GM12878 (cell line): Measurements from ENCODE around the gene CENPX. TPM values are rescaled to one million over a fixed set of nuclear protein-coding genes. Genes with fewer than 3 reads are reported as not detected.

Experiments used
- ATAC-seq: fragments of 200-7000 bp; cut with Tn5 transposase; 3 replicates; pipeline ENCODE4 v1.9.1; 2020; ENCODE audit warnings: mild to moderate bottlenecking, moderate library complexity
- BruUV-seq: library from RNA; stranded (reverse); fragments of 400-500 nt; replicated peaks from 2 replicates; lab custom pipeline; 2021; lab: Mats Ljungman, UMichigan
- CTCF ChIA-PET: fragments of 300-600 bp; sonication (Branson Sonifier 250); formaldehyde crosslinking; extraction: SDS; loops from one replicate; lab custom pipeline; 2021; ENCODE audit warnings: inconsistent platforms; lab: Yijun Ruan, JAX
- POLR2A ChIA-PET: fragments of 350-600 bp; formaldehyde crosslinking; extraction: SDS; loops from one replicate; lab custom pipeline; 2021; ENCODE audit warnings: inconsistent platforms; lab: Charles Lee
- RAD21 ChIA-PET: fragments of 300-600 bp; sonication (Branson Sonifier 250); formaldehyde crosslinking; loops from one replicate; lab custom pipeline; 2023; ENCODE audit warnings: antibody characterized with exemption; ENCODE audit not compliant: unreplicated experiment; lab: Charles Lee
- SMC1A ChIA-PET: fragments of 300-600 bp; sonication (Branson Sonifier 250); formaldehyde crosslinking; loops from one replicate; lab custom pipeline; 2023; ENCODE audit not compliant: unreplicated experiment, uncharacterized antibody; lab: Charles Lee
- DNase-seq: peaks from one replicate; pipeline ENCODE4 v3.0.0-alpha.2; 2011; ENCODE audit warnings: low read depth, low spot score
- FAIRE-seq: peaks from 3 replicates; lab custom pipeline; 2011; peaks lifted over from hg19 to GRCh38; lab: Jason Lieb, UNC
- H2AFZ ChIP-seq: 2 replicates; pipeline ENCODE4 v1.6.0; 2011; ENCODE audit warnings: low read depth, low read length, control low read depth; ENCODE audit not compliant: control insufficient read depth
- H3K27ac ChIP-seq: 2 replicates; pipeline ENCODE4 v1.5.1; 2011; ENCODE audit warnings: control low read depth; ENCODE audit not compliant: control insufficient read depth, insufficient read depth
- H3K27me3 ChIP-seq, 2 experiments: replicated peaks in 1 of 2; 2 replicates each; pipeline versions ENCODE4 v1.6.0 to v1.6.1; 2011; ENCODE audit warnings: low read length in 1 of 2; ENCODE audit not compliant: control insufficient read depth in 2 of 2, insufficient read depth in 2 of 2
- H3K36me3 ChIP-seq, 2 experiments: 2 replicates each; pipeline ENCODE4 v1.5.1; 2011; ENCODE audit warnings: low read length in 1 of 2; ENCODE audit not compliant: control insufficient read depth in 2 of 2, insufficient read depth in 2 of 2
- H3K4me1 ChIP-seq: 2 replicates; pipeline ENCODE4 v1.6.1; 2011; ENCODE audit warnings: mild to moderate bottlenecking, low read length, moderate library complexity, mixed read lengths; ENCODE audit not compliant: control insufficient read depth, insufficient read depth
- H3K4me2 ChIP-seq: 2 replicates; pipeline ENCODE4 v1.6.0; 2011; ENCODE audit warnings: control low read depth; ENCODE audit not compliant: control insufficient read depth, insufficient read depth
- H3K4me3 ChIP-seq: fragments of 200-600 bp; sonication (generic); 2 replicates; pipeline ENCODE4 v1.5.1; 2016
- H3K79me2 ChIP-seq: 2 replicates; pipeline ENCODE4 v1.6.0; 2011; ENCODE audit warnings: low read length; ENCODE audit not compliant: control insufficient read depth, insufficient read depth
- H3K9ac ChIP-seq: 2 replicates; pipeline ENCODE4 v1.8.0; 2011; ENCODE audit warnings: low read length, control low read depth, mixed read lengths; ENCODE audit not compliant: control insufficient read depth, insufficient read depth
- H3K9me3 ChIP-seq: replicated peaks from 3 replicates; pipeline ENCODE4 v1.5.1; 2011; ENCODE audit warnings: mild to moderate bottlenecking, low read length; ENCODE audit not compliant: control insufficient read depth, insufficient read depth
- H4K20me1 ChIP-seq: 2 replicates; pipeline ENCODE4 v1.6.0; 2011; ENCODE audit not compliant: control insufficient read depth, insufficient read depth
- CBX3 ChIP-seq: fragments of 200-600 bp; sonication (generic); IDR thresholded peaks from 2 replicates; pipeline ENCODE4 v1.6.1; 2016; ENCODE audit warnings: low read depth, borderline replicate concordance
- FOS ChIP-seq: IDR thresholded peaks from 3 replicates; pipeline ENCODE4 v1.6.1; 2011; ENCODE audit warnings: borderline replicate concordance; ENCODE audit not compliant: insufficient read length; ENCODE audit errors: extremely low read depth
- FOXK2 ChIP-seq: fragments of 450-650 bp; IDR thresholded peaks from 2 replicates; pipeline ENCODE4 v1.6.1; 2017; ENCODE audit warnings: mild to moderate bottlenecking, moderate library complexity
- MEF2A ChIP-seq: IDR thresholded peaks from 2 replicates; pipeline ENCODE4 v1.6.1; 2011; ENCODE audit warnings: low read depth, mild to moderate bottlenecking, low read length, moderate library complexity; ENCODE audit not compliant: insufficient read depth
- POLR2A ChIP-seq: IDR thresholded peaks from 2 replicates; pipeline ENCODE4 v1.6.1; 2011; ENCODE audit warnings: low read depth, mild to moderate bottlenecking, low read length
- POLR2AphosphoS2 ChIP-seq: IDR thresholded peaks from 2 replicates; pipeline ENCODE4 v1.6.1; 2011; ENCODE audit warnings: low read depth, mild to moderate bottlenecking, low read length, improper control_type of control experiment, moderate library complexity
- SKIL ChIP-seq: fragments of 450-650 bp; IDR thresholded peaks from 2 replicates; pipeline ENCODE4 v1.6.1; 2017; ENCODE audit warnings: mild to moderate bottlenecking, low read depth, inconsistent platforms; ENCODE audit not compliant: poor library complexity, severe bottlenecking
- ZNF217 ChIP-seq: fragments of 450-650 bp; IDR thresholded peaks from 2 replicates; pipeline ENCODE4 v1.6.1; 2017; ENCODE audit warnings: antibody characterized with exemption, mild to moderate bottlenecking
- ZNF274 ChIP-seq: IDR thresholded peaks from one replicate; pipeline ENCODE4 v1.8.0; 2011; ENCODE audit not compliant: insufficient read length, insufficient read depth
- WGBS: methylation state at CpG from one replicate; pipeline ENCODE4 v1.1.6; 2016; ENCODE audit warnings: low lambda C conversion rate; ENCODE audit not compliant: insufficient replicate concordance, insufficient coverage; ENCODE audit errors: missing lambda C conversion rate; 5-methylcytosine and 5-hydroxymethylcytosine counted together
- in situ Hi-C: fragments of 300-500 bp; cut with MboI; formaldehyde crosslinking; loops from 9 replicates; pipeline ENCODE4 v1.14.3; 2018; ENCODE audit warnings: mixed read lengths
- intact Hi-C: fragments of 100-400 bp; cut with micrococcal nuclease; formaldehyde crosslinking; loops from one replicate; pipeline ENCODE4 v1.14.2; 2022; ENCODE audit not compliant: unreplicated experiment
- polyA plus RNA-seq, 11 experiments: library from polyadenylated mRNA; depleted of rRNA in 4 of 11; unstranded in 6 of 11; stranded (reverse) in 5 of 11; fragments of >200 nt; fragmentation: Nextera tagmentation in 4 of 11; fragmentation: Illumina TruSeq in 1 of 11; extraction: Ambion mirVana in 4 of 11; extraction: Trizol in 1 of 11; gene quantifications; 1 replicate in 1 of 11; 2 replicates in 10 of 11; pipeline versions ENCODE4 v1.2.1 to v1.2.3, GENCODE V29; 2011 to 2016; ENCODE audit warnings: inconsistent platforms in 2 of 11, missing spikeins in 2 of 11, low read depth in 1 of 11
- total RNA-seq, 4 experiments: library from RNA; depleted of rRNA in 3 of 4; stranded (reverse); fragments of >200 nt in 3 of 4; fragmentation: Illumina TruSeq in 1 of 4; extraction: Trizol in 1 of 4; gene quantifications; 2 replicates each; pipeline versions ENCODE4 v1.2.1 to v1.2.3, GENCODE V29; 2013 to 2021
- TF ChIP-seq, protein P1 (sequence below): fragments of 450-650 bp; IDR thresholded peaks from 2 replicates; pipeline ENCODE4 v1.6.1; 2017; ENCODE audit warnings: antibody characterized with exemption, mild to moderate bottlenecking, moderate library complexity

Gene CENPX
- total and polyA plus RNA-seq, 10 of the 15 experiments (the other 5 are each of a cell fraction or from before 2014, with no cell fraction given): 11.7 to 182 (median 71.9) TPM

DNA sequence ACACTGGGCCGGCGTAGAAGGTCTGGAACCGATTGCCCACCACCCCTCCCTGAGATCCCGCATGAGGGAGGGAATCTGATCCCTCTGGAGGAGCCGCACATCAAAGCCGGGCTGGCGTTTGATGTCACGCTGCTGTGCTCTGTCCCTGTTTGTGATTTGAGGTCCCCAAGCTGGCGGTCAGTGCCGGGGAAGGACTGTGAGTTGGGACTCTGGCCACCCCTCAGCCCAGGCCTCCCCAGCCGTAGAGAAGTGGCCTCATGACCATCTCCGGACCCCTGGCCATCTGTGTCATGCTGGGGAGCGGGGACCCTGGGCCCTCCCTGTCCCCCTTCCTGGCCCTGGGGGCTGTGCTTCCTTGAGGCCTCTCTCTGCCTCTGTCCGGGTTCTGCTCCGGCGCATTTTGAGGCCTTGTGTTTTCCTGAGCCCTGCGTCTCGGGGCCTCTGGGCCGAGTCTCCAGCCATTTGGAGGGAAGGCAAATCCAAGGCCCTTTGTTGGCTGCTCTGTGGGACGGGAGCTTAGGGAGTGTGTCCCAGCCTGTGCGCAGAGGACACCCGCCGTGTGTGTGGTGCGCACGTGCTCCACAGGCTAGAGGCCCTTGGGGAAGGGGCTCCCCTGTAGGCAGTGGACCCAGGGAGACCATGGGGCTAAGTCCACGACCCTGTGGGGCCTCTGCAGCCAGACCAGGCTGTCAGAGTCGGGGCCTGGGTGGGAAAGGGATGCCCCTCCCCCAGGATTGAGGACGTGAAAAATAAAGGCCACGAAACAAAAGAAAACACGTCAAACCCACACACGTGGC lies 30.2 kb downstream of the CENPX start:
- no peak for TF ChIP-seq ZNF217
- TF ChIP-seq SKIL: no peak
- no peak for TF ChIP-seq FOS
- no peak for TF ChIP-seq MEF2A
- TF ChIP-seq ZNF274: no peak
- no peak for TF ChIP-seq FOXK2
- TF ChIP-seq, protein P1, sequence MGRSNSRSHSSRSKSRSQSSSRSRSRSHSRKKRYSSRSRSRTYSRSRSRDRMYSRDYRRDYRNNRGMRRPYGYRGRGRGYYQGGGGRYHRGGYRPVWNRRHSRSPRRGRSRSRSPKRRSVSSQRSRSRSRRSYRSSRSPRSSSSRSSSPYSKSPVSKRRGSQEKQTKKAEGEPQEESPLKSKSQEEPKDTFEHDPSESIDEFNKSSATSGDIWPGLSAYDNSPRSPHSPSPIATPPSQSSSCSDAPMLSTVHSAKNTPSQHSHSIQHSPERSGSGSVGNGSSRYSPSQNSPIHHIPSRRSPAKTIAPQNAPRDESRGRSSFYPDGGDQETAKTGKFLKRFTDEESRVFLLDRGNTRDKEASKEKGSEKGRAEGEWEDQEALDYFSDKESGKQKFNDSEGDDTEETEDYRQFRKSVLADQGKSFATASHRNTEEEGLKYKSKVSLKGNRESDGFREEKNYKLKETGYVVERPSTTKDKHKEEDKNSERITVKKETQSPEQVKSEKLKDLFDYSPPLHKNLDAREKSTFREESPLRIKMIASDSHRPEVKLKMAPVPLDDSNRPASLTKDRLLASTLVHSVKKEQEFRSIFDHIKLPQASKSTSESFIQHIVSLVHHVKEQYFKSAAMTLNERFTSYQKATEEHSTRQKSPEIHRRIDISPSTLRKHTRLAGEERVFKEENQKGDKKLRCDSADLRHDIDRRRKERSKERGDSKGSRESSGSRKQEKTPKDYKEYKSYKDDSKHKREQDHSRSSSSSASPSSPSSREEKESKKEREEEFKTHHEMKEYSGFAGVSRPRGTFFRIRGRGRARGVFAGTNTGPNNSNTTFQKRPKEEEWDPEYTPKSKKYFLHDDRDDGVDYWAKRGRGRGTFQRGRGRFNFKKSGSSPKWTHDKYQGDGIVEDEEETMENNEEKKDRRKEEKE: no peak
- TF ChIP-seq POLR2A: no peak
- TF ChIP-seq CBX3: no peak
- TF ChIP-seq POLR2AphosphoS2: no peak
- TF ChIP-seq, all 136 proteins: peak for 0
- CTCF ChIA-PET: interaction anchor here (1.0 kb wide), 1 partner anchor 11 kb away, joined by 3 read pairs; no protein-coding TSS in a partner anchor
- Histone ChIP-seq H3K79me2 (no peaks in the 10 kb centered on the region), H3K4me1 (no peaks in the 10 kb centered on the region), H3K36me3 (peaks cover 0 to 3% of the 10 kb centered on the region in 2 experiments; a peak in 3 of 4 replicates), H3K4me3 (no peak overlapping the region), H3K27me3 (no peaks in the 10 kb centered on the region), H3K4me2 (no peak overlapping the region), H3K27ac (no peak overlapping the region), H2AFZ (no peak overlapping the region), H4K20me1 (no peaks in the 10 kb centered on the region), H3K9ac (no peak overlapping the region), H3K9me3 (no peaks in the 10 kb centered on the region)
- FAIRE-seq: no peak
- SMC1A ChIA-PET: no interaction called here
- WGBS: 89% methylated on average over 31 of the region's 31 CpGs
- no peak for ATAC-seq
- in situ Hi-C loops: no loop called here
- no peak for DNase-seq
- no TSS peak for BruUV-seq
- intact Hi-C loops: no loop called here
- POLR2A ChIA-PET: no interaction called here
- RAD21 ChIA-PET: no interaction called here
